Heart right ventricle (tissue), 16 donors: ENCODE data around the gene NOS1AP. TPM values are rescaled to one million over a fixed set of nuclear protein-coding genes. Genes with fewer than 3 reads are reported as not detected.

Experiments
- ATAC-seq, 8 donors: fragments of 200-7000 bp; cut with Tn5 transposase; one replicate each; pipeline ENCODE4 v1.9.1; 2020; ENCODE audit warnings: mild to moderate bottlenecking in 8 of 8, moderate library complexity in 8 of 8, moderate number of reproducible peaks in 1 of 8
- DNase-seq, 2 donors: peaks; one replicate each; pipeline ENCODE4 v3.0.0-alpha.2; 2020
- H3K27ac ChIP-seq, 10 donors: fragments of 200-600 bp; sonication (generic) in 2 of 10; one replicate each; pipeline versions ENCODE4 v1.5.0 to v1.8.0; 2020 to 2022; ENCODE audit warnings: mild to moderate bottlenecking in 3 of 10
- H3K27me3 ChIP-seq, 7 donors: fragments of 200-600 bp; one replicate each; pipeline ENCODE4 v1.8.0; 2021 to 2022; ENCODE audit warnings: mild to moderate bottlenecking in 2 of 7
- H3K36me3 ChIP-seq, 9 donors: fragments of 200-600 bp; sonication (generic) in 1 of 9; one replicate each; pipeline versions ENCODE4 v1.5.0 to v1.8.0; 2020 to 2022; ENCODE audit warnings: mild to moderate bottlenecking in 2 of 9
- H3K4me1 ChIP-seq, 9 donors: fragments of 200-600 bp; sonication (generic) in 1 of 9; one replicate each; pipeline versions ENCODE4 v1.5.0 to v1.8.0; 2020 to 2022; ENCODE audit warnings: mild to moderate bottlenecking in 4 of 9
- H3K4me3 ChIP-seq, 10 donors: fragments of 200-600 bp; sonication (generic) in 2 of 10; one replicate each; pipeline versions ENCODE4 v1.5.0 to v1.8.0; 2020 to 2022; ENCODE audit warnings: mild to moderate bottlenecking in 7 of 10, moderate library complexity in 2 of 10
- H3K9me3 ChIP-seq, 11 donors: fragments of 200-600 bp in 10 of 11; sonication (generic) in 2 of 11; one replicate each; pipeline versions ENCODE4 v1.5.0 to v1.8.0; 2013 to 2022; ENCODE audit warnings: mild to moderate bottlenecking in 2 of 11, control low read depth in 1 of 11, moderate library complexity in 1 of 11
- WGBS, 2 donors: extraction: QIAGEN DNeasy Blood & Tissue Kit; methylation state at CpG; one replicate each; pipeline ENCODE4 v1.1.7; 2013; ENCODE audit warnings: inconsistent platforms in 1 of 2; 5-methylcytosine and 5-hydroxymethylcytosine counted together
- intact Hi-C, 10 donors: fragments of 100-400 bp; cut with DNase I; formaldehyde crosslinking; loops; one replicate each; pipeline versions ENCODE4 v1.11.1 to v1.14.2; 2022
- polyA plus RNA-seq, 2 donors: library from polyadenylated mRNA; stranded (reverse); fragments of 200-250 nt; gene quantifications; one replicate each; pipeline ENCODE4 v1.2.3, GENCODE V29; 2013
- total RNA-seq, 10 donors: library from RNA; stranded (reverse); fragmentation: NEBNext Ultra II Directional in 3 of 10; extraction: Animal tissue kit (Norgen Biotek cat#: 25700) in 3 of 10; gene quantifications; one replicate each; pipeline versions ENCODE4 v1.2.1 to v1.2.4, GENCODE V29; 2021 to 2023
- TF ChIP-seq, protein P1 (sequence below), 9 donors: fragments of 200-600 bp; sonication (generic) in 2 of 9; IDR thresholded peaks; one replicate each; pipeline versions ENCODE4 v1.5.0 to v1.8.0; 2021 to 2022; ENCODE audit warnings: antibody characterized with exemption in 9 of 9, mild to moderate bottlenecking in 5 of 9, moderate library complexity in 1 of 9
- donor health status: Arrhythmogenic right ventricular cardiomyopathy.
- donor health status: ischemic (EF 13 %, LVEDD 7.1; RV severe dilation, severe dysfunction).
- donor health status: healthy with polysubstance abuse.
- donor health status: DM: no; HTN: yes; CAD: no.
- donor health status: DM: no; HTN: no; CAD: no.
- donor health status: ischemic (EF 25% LVEDD 6.9; RV normal size, moderate dysfunction).
- donor health status: ischemic (EF 25% LVEDD 5.7; RV mildly dilated, moderate dysfunction).
- donor health status: healthy.
- donor health status: DM: yes; HTN: yes; CAD: no.
- donor health status: Ischemic cardiomyopathy.
- donor health status: ischemic (EF 35%, LVEDD 5.7; RV mildly dilated, moderate dysfunction).
- donor health status: nonischemic (EF 11% LVEDD 7.7; RV severe dilation, severe dysfunction).
- donor health status: DM: yes; HTN: yes; CAD: no.
- donor health status: PGD.
- donor health status: ischemic (EF 29% LVEDD 5.4; RV normal size, mild dysfunction).
- donor health status: nonischemic (EF 23%, LVEDD 6.1; RV moderate dilation, normal function).

NOS1AP gene
- total and polyA plus RNA-seq, 12 donors: 0.19 to 7.1 (median 4.6) TPM

DNA sequence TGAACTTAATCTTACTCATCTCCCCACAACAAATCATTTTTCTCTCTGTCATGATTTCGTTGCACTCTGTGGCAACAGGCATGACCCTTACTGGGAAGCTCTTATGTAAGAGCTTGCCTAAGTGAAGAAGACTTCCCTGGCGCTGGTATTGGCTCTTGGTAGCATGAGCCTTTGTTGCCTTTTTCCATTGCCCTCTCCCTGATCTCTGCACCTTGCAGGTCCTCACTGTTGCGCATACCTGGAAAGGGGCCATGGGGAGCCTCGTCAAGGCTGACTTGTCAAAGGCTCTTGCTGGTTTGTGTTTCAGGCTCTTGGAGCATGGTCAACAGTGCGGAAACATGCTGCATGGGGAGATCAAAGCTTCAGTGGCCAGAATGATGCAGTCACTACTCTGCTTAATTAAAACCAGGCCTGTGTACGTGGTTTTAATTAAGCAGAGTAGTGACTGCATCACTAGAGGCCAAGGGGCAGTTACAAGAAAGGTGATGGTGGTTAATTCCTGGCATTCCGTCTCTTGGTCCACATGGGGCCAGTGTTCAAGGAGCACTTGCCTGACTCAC, 165.8 kb downstream of the NOS1AP start:
- no peak for DNase-seq
- TF ChIP-seq, protein P1, sequence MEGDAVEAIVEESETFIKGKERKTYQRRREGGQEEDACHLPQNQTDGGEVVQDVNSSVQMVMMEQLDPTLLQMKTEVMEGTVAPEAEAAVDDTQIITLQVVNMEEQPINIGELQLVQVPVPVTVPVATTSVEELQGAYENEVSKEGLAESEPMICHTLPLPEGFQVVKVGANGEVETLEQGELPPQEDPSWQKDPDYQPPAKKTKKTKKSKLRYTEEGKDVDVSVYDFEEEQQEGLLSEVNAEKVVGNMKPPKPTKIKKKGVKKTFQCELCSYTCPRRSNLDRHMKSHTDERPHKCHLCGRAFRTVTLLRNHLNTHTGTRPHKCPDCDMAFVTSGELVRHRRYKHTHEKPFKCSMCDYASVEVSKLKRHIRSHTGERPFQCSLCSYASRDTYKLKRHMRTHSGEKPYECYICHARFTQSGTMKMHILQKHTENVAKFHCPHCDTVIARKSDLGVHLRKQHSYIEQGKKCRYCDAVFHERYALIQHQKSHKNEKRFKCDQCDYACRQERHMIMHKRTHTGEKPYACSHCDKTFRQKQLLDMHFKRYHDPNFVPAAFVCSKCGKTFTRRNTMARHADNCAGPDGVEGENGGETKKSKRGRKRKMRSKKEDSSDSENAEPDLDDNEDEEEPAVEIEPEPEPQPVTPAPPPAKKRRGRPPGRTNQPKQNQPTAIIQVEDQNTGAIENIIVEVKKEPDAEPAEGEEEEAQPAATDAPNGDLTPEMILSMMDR (IDR thresholded peaks at IDR 0.05): no peak
- intact Hi-C loops: loop anchor here in 2 of 10 donors (5.0 to 10.0 kb wide), 2 partner anchors 37 to 181 kb away; no protein-coding TSS in a partner anchor
- Histone ChIP-seq H3K36me3 (no peaks in the 10 kb centered on the region), H3K4me3 (no peak overlapping the region), H3K27me3 (no peaks in the 10 kb centered on the region), H3K9me3 (no peaks in the 10 kb centered on the region), H3K27ac (no peak overlapping the region), H3K4me1 (peaks cover 0 to 21% (median 5%) of the 10 kb centered on the region in 9 donors)
- ATAC-seq: no peak
- 83 to 87% methylated on average over 7 of the region's 7 CpGs for WGBS, 2 donors

DNA sequence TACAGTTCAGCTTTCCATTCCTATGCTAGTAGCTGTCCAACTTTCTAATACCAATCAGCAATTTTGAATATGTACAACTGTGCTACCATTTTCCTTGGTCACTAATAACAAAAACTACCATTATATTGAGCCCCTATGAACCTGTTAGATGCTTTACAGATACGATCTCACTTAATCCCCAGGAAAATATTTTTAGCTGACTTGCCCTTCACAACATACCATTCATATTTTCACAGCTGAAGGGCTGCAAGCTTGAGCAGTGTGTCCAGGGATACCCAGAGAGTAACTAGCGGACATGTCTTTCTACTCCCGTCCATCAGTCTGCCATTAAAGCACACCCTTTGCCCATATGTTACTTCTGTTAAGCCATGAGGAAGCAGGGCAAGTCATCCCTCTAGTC, 166.7 kb downstream of the NOS1AP start:
- Histone ChIP-seq H3K27me3 (no peaks in the 10 kb centered on the region), H3K27ac (no peak overlapping the region), H3K9me3 (no peaks in the 10 kb centered on the region), H3K4me3 (no peak overlapping the region), H3K4me1 (peaks cover 0 to 16% (median 0%) of the 10 kb centered on the region in 9 donors), H3K36me3 (no peaks in the 10 kb centered on the region)
- no peak for ATAC-seq
- no peak for DNase-seq
- intact Hi-C loops: loop anchor here in 2 of 10 donors (5.0 to 10.0 kb wide), 2 partner anchors 36 to 181 kb away; no protein-coding TSS in a partner anchor
- WGBS, 2 donors: 52 to 69% methylated on average over 3 of the region's 3 CpGs
- TF ChIP-seq, protein P1 (IDR thresholded peaks at IDR 0.05): no peak

DNA sequence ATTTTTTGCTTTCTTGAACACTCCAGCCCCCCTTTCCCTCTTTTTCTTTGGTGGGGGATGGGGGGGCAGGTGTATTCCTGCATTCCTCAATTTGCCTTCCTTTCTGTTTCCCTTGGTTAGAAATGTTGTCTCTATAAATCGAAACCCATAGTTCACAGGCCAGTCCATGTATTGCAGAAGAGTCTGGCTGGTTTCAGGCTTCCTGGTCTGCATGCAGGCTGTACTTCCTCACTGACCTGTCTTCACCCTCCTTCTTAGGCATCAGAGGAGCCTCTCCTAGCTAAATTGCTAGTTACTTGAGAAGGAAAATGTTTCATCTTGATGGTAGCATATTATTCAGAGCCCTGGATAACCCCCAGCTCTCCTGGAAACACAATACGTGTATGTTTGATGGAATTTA, 167.1 kb downstream of the NOS1AP start:
- ATAC-seq: no peak
- Histone ChIP-seq H3K27ac (no peak overlapping the region), H3K9me3 (no peaks in the 10 kb centered on the region), H3K4me3 (no peak overlapping the region), H3K36me3 (no peaks in the 10 kb centered on the region), H3K27me3 (no peaks in the 10 kb centered on the region), H3K4me1 (peaks cover 0 to 16% (median 0%) of the 10 kb centered on the region in 9 donors)
- 63 to 67% methylated on average over 2 of the region's 2 CpGs for WGBS, 2 donors
- intact Hi-C loops: loop anchor here in 2 of 10 donors (5.0 to 10.0 kb wide), 2 partner anchors 36 to 182 kb away; no protein-coding TSS in a partner anchor
- TF ChIP-seq, protein P1 (IDR thresholded peaks at IDR 0.05): no peak
- DNase-seq: no peak

DNA sequence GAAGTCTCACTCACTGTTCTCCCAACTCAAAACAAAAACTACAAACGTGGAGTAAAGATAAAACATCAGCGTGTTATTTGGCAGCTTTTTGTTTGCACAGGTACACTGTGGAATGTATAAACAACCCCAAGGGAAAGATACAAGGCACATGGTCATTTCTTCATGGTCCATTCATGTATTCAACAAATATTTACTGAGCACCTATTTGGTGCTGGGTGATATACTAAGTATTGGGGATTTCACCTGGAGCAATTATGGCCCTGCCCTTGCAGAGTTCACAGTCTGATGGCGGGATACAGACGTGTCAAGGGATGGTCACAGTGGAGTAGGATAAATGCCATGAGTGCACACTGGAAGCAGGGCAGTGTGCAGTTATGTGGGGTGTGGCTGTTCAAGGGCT, 171.1 kb downstream of the NOS1AP start:
- TF ChIP-seq, protein P1 (IDR thresholded peaks at IDR 0.05): no peak
- no peaks in the 10 kb centered on the region for H3K9me3 ChIP-seq
- no peak overlapping the region for H3K27ac ChIP-seq
- ATAC-seq: no peak
- H3K4me1 ChIP-seq: peaks cover 0 to 9% (median 0%) of the 10 kb centered on the region in 9 donors
- no peak for DNase-seq
- H3K27me3 ChIP-seq: no peaks in the 10 kb centered on the region
- 77 to 78% methylated on average over 4 of the region's 4 CpGs for WGBS, 2 donors
- H3K36me3 ChIP-seq: no peaks in the 10 kb centered on the region
- no peak overlapping the region for H3K4me3 ChIP-seq
- intact Hi-C loops: no loop called here
